Epithelial cell of esophagus (primary cell): ENCODE data around the gene NEDD4L.

Source experiments
- DNase-seq: peaks from one replicate; pipeline ENCODE4 v3.0.0; 2010; ENCODE audit warnings: low read depth
- H3K4me3 ChIP-seq: 2 replicates; pipeline ENCODE4 v1.5.1; 2011; ENCODE audit warnings: mild to moderate bottlenecking, low read length, control low read depth
- TF ChIP-seq, protein P1 (sequence below): IDR thresholded peaks from 2 replicates; pipeline ENCODE4 v1.5.1; 2011; ENCODE audit warnings: low read depth, mild to moderate bottlenecking, low read length, control low read depth, inconsistent platforms; ENCODE audit not compliant: insufficient read depth; ENCODE audit errors: missing control alignments

Gene NEDD4L

DNA sequence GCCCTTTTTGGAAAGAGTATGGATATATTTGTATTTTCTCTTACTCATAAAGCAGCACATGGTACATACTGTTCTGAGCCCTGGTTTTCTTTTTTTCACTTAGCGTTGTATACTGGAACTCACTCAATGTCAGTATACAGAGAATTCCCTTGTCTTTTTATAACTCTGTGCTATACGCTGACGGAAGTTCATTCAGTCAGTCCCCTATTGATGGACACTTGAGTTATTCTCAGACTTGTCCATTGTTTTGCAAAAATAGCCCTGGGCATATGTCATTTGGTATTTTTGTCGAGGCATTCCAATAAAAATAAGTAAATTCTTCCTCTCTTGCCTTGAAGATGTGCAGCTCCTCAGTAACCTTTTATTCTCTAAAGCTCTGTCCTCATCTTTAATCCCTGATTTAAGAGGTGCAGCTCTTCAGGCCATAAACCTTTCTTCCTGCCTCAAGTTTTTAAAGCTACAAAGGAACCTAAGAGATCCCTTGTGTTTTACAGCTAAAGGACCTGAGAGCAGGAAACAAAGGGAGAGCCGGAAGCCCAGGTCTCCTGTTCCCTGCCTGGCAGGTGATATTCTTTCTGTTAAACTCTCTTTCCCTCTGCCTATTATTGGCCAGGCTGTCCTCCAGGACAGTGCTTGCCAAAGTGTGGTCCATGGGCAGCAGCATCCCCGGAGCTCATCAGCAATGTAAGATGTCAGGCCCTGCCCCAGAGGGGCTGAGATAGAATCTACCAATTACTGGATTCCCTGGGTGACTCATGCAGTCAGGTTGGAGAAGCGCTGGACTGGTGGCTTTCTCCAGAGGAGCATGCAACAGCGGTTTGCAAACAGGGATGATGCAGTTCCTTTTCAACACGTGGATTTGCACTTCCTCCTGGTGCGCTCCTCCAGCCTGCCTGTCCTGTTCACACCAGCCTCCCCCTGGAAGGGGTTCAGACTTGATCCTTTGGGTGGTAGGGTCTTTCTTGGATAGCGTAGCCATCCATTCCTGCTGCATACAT, 158.0 kb downstream of the NEDD4L start:
- no peak overlapping the region for H3K4me3 ChIP-seq
- DNase-seq, result peak; percentile 89
- TF ChIP-seq, protein P1, sequence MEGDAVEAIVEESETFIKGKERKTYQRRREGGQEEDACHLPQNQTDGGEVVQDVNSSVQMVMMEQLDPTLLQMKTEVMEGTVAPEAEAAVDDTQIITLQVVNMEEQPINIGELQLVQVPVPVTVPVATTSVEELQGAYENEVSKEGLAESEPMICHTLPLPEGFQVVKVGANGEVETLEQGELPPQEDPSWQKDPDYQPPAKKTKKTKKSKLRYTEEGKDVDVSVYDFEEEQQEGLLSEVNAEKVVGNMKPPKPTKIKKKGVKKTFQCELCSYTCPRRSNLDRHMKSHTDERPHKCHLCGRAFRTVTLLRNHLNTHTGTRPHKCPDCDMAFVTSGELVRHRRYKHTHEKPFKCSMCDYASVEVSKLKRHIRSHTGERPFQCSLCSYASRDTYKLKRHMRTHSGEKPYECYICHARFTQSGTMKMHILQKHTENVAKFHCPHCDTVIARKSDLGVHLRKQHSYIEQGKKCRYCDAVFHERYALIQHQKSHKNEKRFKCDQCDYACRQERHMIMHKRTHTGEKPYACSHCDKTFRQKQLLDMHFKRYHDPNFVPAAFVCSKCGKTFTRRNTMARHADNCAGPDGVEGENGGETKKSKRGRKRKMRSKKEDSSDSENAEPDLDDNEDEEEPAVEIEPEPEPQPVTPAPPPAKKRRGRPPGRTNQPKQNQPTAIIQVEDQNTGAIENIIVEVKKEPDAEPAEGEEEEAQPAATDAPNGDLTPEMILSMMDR, result no peak

DNA sequence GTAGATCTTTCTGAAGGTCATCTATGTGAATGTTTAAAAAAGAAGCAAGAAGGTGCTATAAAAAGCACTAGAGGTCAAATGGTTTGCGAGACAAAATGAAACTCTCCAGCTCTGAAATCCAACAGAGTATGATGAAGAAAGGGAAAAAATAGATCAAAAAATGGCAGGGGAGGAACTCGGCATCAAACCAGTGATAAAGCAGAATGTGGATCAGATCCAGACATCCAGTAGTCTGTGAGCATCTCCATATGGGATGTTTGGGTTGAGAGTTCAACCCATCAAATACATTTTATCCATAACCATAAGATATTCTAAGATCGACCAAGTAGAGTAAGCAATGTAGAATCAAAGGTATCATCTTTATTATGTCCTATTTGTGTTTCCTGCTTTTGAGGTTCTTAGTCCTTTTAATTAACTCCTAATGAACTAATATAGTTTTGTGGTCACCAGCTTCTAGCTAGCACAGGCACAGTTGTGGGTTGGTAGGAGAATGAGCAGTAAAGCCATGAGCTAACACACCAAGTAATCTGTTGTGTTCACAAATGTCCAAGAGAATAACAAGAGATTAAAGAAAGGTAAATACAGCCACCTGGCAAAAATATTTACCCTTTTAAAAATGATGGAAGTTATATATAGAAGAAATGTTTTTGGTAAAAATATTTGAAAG, 160.9 kb downstream of the NEDD4L start:
- no peak for DNase-seq
- H3K4me3 ChIP-seq, result no peak overlapping the region
- TF ChIP-seq, protein P1, result no peak

DNA sequence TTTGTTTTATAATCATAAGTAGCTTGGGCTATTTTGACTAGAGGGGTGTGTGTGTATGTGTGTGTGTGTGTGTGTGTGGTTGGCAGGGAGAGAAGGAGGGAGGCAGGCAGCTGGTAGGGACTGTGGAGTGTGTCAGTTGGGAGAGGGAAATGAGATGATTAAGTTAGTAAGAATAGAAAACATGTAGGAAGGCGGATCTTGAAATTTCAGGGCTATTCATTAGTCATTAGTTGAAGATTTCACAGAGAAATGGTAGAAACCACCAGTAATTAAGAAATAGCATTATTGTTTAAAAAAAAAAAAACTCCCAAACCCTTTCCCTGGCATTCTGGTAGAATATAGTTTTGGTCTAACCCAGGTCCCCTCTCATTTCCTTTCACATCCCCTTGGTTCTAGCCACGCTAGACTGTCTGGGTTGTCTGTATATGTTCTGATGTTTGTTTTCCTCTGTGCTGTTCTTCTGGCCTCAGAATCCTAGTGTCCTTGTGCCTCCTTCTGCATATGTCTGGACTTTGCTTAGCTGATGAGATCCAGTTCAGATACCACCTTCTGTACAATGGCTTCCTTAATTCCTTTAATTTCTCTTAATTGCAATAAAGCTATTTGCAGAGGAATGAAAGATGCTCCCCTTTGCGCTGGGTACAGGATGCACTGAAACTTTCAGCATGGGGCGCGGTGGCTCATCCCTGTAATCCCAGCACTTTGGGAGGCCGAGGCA, 161.6 kb downstream of the NEDD4L start:
- no peak overlapping the region for H3K4me3 ChIP-seq
- TF ChIP-seq, protein P1, result no peak
- DNase-seq, result peak; percentile 74

DNA sequence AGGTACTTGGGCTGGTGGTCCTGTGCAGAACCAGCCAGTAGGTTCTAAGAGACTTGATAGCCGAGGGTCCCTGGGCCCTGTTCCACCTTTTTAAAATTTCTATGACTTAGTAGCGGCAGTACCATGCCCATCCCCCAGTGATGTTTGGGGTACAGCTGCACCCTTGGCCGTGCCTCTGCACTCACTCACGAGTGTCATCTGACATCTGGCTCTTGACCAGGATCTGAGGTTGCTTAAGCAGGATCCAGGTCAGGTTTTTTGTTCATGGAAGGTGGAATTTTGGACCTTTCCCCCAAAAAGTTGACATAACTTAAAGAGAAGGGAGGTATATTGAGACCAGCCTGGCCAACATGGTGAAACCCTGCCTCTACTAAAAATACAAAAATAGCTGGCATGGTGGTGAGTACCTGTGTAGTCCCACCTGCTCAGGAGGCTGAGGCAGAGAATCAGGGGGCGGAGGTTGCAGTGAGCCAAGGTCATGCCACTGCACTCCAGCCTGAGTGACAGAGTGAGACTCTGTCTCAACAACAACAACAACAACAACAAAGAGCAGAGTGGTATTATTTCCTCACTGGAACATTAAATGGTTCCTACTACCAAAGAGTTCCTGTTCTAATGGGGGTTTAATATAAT, 163.6 kb downstream of the NEDD4L start:
- no peak overlapping the region for H3K4me3 ChIP-seq
- TF ChIP-seq, protein P1, result no peak
- DNase-seq, result no peak

DNA sequence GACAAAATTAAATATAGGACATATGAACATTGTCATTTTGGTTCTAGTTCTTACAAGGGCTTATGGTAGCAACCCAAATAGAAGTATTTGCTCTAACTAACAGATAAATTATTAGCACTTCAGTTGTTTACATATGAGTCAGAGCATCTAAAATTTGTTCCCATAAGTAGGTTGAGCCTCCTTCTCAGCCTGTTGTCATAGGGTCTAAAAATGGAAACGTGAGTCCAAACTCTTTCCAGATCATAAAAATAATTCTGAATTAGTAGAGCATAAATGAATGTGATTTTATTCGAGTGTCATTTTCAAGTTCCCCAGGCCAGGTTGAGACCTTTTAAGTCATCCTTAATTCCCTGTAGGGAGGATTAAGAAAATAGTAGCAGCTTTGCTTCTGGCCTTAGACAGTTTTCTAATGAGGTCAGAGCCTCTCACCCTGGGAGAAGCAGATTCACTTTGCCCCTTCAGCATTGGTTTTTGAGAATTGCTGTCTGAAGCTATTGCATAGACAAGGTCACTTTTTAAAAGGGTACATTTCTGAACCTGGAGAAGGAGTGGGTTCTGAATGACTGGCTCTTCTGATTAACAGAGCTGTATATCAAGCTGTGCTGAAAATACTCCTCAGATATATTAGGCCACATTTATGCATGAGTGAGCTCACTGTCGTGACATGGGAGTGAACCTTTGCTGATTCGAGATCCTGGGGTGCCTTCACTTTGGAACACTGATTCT, 164.3 kb downstream of the NEDD4L start:
- peak; percentile 36 for DNase-seq
- H3K4me3 ChIP-seq, result no peak overlapping the region
- TF ChIP-seq, protein P1, result no peak

DNA sequence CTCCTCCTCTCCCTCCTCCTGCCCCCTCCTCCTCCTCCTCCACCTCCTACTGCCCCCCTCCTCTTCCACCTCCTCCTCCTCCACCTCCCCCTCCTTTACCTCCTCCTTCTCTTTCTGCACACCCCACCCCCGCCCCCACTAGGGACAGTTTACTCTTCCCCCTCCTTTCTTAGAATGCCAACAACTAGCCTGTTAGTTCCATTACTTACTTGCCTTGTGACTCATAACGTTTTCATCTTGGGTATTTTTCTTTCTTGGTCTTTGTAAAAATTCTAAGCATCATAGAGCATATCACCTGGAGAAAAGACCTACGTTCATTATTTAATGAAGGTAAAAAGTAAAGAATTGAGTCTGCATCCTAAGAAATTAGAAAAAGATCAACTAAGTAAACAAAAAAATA, 165.3 kb downstream of the NEDD4L start:
- no peak for DNase-seq
- H3K4me3 ChIP-seq, result no peak overlapping the region
- TF ChIP-seq, protein P1, result no peak
